Testis (tissue), 2 donors: ENCODE data around the gene GGTLC1.

Source experiments
- POLR2A ChIP-seq: fragments of 450-650 bp; IDR thresholded peaks from one replicate; pipeline ENCODE4 v1.6.1; 2017; ENCODE audit warnings: antibody characterized with exemption, mild to moderate bottlenecking, moderate library complexity
- TF ChIP-seq, protein P1 (sequence below), 3 experiments: fragments of 450-650 bp in 2 of 3; fragments of 200-600 bp in 1 of 3; sonication (generic) in 1 of 3; IDR thresholded peaks; one replicate each; pipeline ENCODE4 v1.5.1; 2016 to 2019; ENCODE audit warnings: antibody characterized with exemption in 3 of 3, mild to moderate bottlenecking in 2 of 3, moderate library complexity in 1 of 3

DNA sequence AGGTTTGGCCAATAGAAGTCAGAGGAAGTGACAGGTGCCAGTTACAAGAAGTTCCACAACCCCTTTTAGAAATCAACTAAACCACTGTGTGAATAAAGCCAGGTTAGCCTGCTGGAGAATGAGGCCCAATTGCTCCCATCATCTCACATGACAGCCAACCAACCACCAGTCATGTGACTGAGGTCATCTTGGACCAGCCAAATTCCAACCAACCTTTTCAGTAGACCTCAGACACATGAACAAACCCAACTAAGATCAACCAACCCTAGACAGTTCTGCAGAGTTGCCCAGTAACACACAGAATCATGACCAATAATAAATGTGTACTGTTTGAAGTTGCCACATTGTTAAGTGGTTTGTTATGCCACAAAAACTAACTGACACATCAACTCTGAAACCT is 44.6 kb upstream of the GGTLC1 start:
- TF ChIP-seq, protein P1, sequence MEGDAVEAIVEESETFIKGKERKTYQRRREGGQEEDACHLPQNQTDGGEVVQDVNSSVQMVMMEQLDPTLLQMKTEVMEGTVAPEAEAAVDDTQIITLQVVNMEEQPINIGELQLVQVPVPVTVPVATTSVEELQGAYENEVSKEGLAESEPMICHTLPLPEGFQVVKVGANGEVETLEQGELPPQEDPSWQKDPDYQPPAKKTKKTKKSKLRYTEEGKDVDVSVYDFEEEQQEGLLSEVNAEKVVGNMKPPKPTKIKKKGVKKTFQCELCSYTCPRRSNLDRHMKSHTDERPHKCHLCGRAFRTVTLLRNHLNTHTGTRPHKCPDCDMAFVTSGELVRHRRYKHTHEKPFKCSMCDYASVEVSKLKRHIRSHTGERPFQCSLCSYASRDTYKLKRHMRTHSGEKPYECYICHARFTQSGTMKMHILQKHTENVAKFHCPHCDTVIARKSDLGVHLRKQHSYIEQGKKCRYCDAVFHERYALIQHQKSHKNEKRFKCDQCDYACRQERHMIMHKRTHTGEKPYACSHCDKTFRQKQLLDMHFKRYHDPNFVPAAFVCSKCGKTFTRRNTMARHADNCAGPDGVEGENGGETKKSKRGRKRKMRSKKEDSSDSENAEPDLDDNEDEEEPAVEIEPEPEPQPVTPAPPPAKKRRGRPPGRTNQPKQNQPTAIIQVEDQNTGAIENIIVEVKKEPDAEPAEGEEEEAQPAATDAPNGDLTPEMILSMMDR (IDR thresholded peaks at IDR 0.05), result no peak
- TF ChIP-seq POLR2A, result no peak
